ENCODE data around the gene KRTAP4-7.

GRCh38 chr17:41111151-41111885 is 27.4 kb downstream of the KRTAP4-7 start:
- TF ChIP-seq CTCF (IDR thresholded peaks at IDR 0.05; ENCODE audit: low read length) (no peak), EZH2 (IDR thresholded peaks at IDR 0.05; ENCODE audit: borderline replicate concordance, low read length) (no peak)
